Astrocyte (in vitro differentiated cells and primary cell): ENCODE measurements around the gene SPTBN1. TPM values are rescaled to one million over a fixed set of nuclear protein-coding genes. Genes with fewer than 3 reads are reported as not detected.

Experiments
- DNase-seq: peaks from one replicate; pipeline ENCODE4 v3.0.0-alpha.2; 2010; ENCODE audit warnings: low read depth
- FAIRE-seq: peaks from 2 replicates; lab custom pipeline; 2011; peaks lifted over from hg19 to GRCh38; lab: Jason Lieb, UNC
- H2AFZ ChIP-seq: 2 replicates; pipeline ENCODE4 v1.6.0; 2012; ENCODE audit warnings: low read depth, low read length, inconsistent platforms
- H3K27ac ChIP-seq: 2 replicates; pipeline ENCODE4 v1.5.1; 2011; ENCODE audit warnings: low read depth, low read length, inconsistent platforms
- H3K27me3 ChIP-seq: 2 replicates; pipeline ENCODE4 v1.6.0; 2011; ENCODE audit warnings: low read length, inconsistent platforms; ENCODE audit not compliant: insufficient read depth
- H3K36me3 ChIP-seq: 2 replicates; pipeline ENCODE4 v1.5.1; 2011; ENCODE audit warnings: low read length, inconsistent platforms; ENCODE audit not compliant: insufficient read depth
- H3K4me1 ChIP-seq: 2 replicates; pipeline ENCODE4 v1.5.1; 2011; ENCODE audit warnings: low read length, inconsistent platforms; ENCODE audit not compliant: insufficient read depth
- H3K4me2 ChIP-seq: 2 replicates; pipeline ENCODE4 v1.6.0; 2012; ENCODE audit warnings: low read length, inconsistent platforms
- H3K4me3 ChIP-seq: 2 replicates; pipeline ENCODE4 v1.5.1; 2011; ENCODE audit warnings: low read depth, mild to moderate bottlenecking, low read length, inconsistent platforms; ENCODE audit not compliant: insufficient read depth
- H3K79me2 ChIP-seq: 2 replicates; pipeline ENCODE4 v1.6.0; 2012; ENCODE audit warnings: mild to moderate bottlenecking, low read length, inconsistent platforms; ENCODE audit not compliant: insufficient read depth
- H3K9ac ChIP-seq: 2 replicates; pipeline ENCODE4 v1.6.0; 2012; ENCODE audit warnings: mild to moderate bottlenecking, low read length, inconsistent platforms
- H3K9me3 ChIP-seq: 2 replicates; pipeline ENCODE4 v1.5.1; 2012; ENCODE audit warnings: low read depth, mild to moderate bottlenecking, low read length, inconsistent platforms; ENCODE audit not compliant: insufficient read depth
- H4K20me1 ChIP-seq: 2 replicates; pipeline ENCODE4 v1.6.0; 2012; ENCODE audit warnings: low read length, inconsistent platforms; ENCODE audit not compliant: insufficient read depth
- H3K27ac Mint-ChIP-seq: one replicate; pipeline ENCODE4 v1.8.0; 2021; ENCODE audit warnings: mild to moderate bottlenecking, mixed read lengths; ENCODE audit not compliant: unreplicated experiment
- H3K27me3 Mint-ChIP-seq: one replicate; pipeline ENCODE4 v1.8.0; 2021; ENCODE audit warnings: low read depth, mixed read lengths; ENCODE audit not compliant: unreplicated experiment
- H3K36me3 Mint-ChIP-seq: one replicate; pipeline ENCODE4 v1.8.0; 2021; ENCODE audit warnings: low read depth, mixed read lengths; ENCODE audit not compliant: unreplicated experiment
- H3K4me1 Mint-ChIP-seq: one replicate; pipeline ENCODE4 v1.8.0; 2021; ENCODE audit warnings: low read depth, mixed read lengths; ENCODE audit not compliant: unreplicated experiment
- H3K4me3 Mint-ChIP-seq: one replicate; pipeline ENCODE4 v1.8.0; 2021; ENCODE audit warnings: mild to moderate bottlenecking, moderate library complexity, mixed read lengths; ENCODE audit not compliant: unreplicated experiment
- H3K9me3 Mint-ChIP-seq: one replicate; pipeline ENCODE4 v1.8.0; 2021; ENCODE audit warnings: mild to moderate bottlenecking, mixed read lengths; ENCODE audit not compliant: unreplicated experiment
- CTCF ChIP-seq: IDR thresholded peaks from 2 replicates; pipeline ENCODE4 v1.5.1; 2011; ENCODE audit warnings: low read depth, mild to moderate bottlenecking, inconsistent platforms, low read length, moderate library complexity; ENCODE audit not compliant: insufficient read depth
- EZH2 ChIP-seq: IDR thresholded peaks from 2 replicates; pipeline ENCODE4 v1.6.1; 2012; ENCODE audit warnings: mild to moderate bottlenecking, low read length, inconsistent platforms; ENCODE audit not compliant: insufficient read depth
- total RNA-seq: library from RNA; stranded (reverse); gene quantifications from 2 replicates; pipeline ENCODE4 v1.2.1, GENCODE V29; 2021

SPTBN1 gene
- total RNA-seq, 1 donor from 2014 or later: 311 TPM

GRCh38 chr2:54671875-54672589 is 215.9 kb downstream of the SPTBN1 start:
- Histone ChIP-seq H3K4me2 (no peak overlapping the region), H3K36me3 (peaks cover 40% of the 10 kb centered on the region), H3K4me3 (no peak overlapping the region), H3K4me1 (no peaks in the 10 kb centered on the region), H3K9ac (no peak overlapping the region), H3K9me3 (no peaks in the 10 kb centered on the region), H4K20me1 (peaks cover 15% of the 10 kb centered on the region), H3K79me2 (no peaks in the 10 kb centered on the region), H3K27ac (no peak overlapping the region), H3K27me3 (no peaks in the 10 kb centered on the region), H2AFZ (no peak overlapping the region)
- FAIRE-seq (no peak), DNase-seq (no peak)
- peaks cover 21% of the 10 kb centered on the region for H3K4me1 Mint-ChIP-seq
- no peak overlapping the region for H3K27ac Mint-ChIP-seq
- peaks cover 22% of the 10 kb centered on the region for H3K36me3 Mint-ChIP-seq
- no peak overlapping the region for H3K4me3 Mint-ChIP-seq
- no peaks in the 10 kb centered on the region for H3K27me3 Mint-ChIP-seq
- no peak for TF ChIP-seq CTCF
- TF ChIP-seq EZH2: no peak
- no peaks in the 10 kb centered on the region for H3K9me3 Mint-ChIP-seq

- H3K27ac ChIP-seq: no peak overlapping the region
Observed at GRCh38 chr2:54672590-54673456, 216.7 kb downstream of the SPTBN1 start.

More at GRCh38 chr2:54672590-54673456, 216.7 kb downstream of the SPTBN1 start:
- Mint-ChIP-seq H3K27me3 (no peaks in the 10 kb centered on the region), H3K4me3 (no peak overlapping the region), H3K27ac (peak overlapping the region; percentile 71), H3K9me3 (no peaks in the 10 kb centered on the region), H3K4me1 (peaks cover 23% of the 10 kb centered on the region), H3K36me3 (peaks cover 20% of the 10 kb centered on the region)
- Histone ChIP-seq H3K4me3 (no peak overlapping the region), H3K4me1 (no peaks in the 10 kb centered on the region), H3K27me3 (no peaks in the 10 kb centered on the region), H3K4me2 (no peak overlapping the region), H3K36me3 (peaks cover 32% of the 10 kb centered on the region), H3K9ac (no peak overlapping the region), H4K20me1 (peaks cover 9% of the 10 kb centered on the region), H3K9me3 (no peaks in the 10 kb centered on the region), H2AFZ (no peak overlapping the region), H3K79me2 (no peaks in the 10 kb centered on the region)
- FAIRE-seq: no peak
- TF ChIP-seq CTCF: no peak
- TF ChIP-seq EZH2: no peak
- DNase-seq: no peak
